Common myeloid progenitor, CD34-positive (primary cell): Measurements from ENCODE around the gene CFAP126.

Experiments
- CTCF ChIA-PET: fragments of 350-600 bp; sonication (Branson Sonifier 250); formaldehyde crosslinking; loops from one replicate; lab custom pipeline; 2021; ENCODE audit warnings: antibody characterized with exemption; lab: Charles Lee
- POLR2A ChIA-PET: fragments of 350-600 bp; sonication (Branson Sonifier 250); formaldehyde crosslinking; loops from one replicate; lab custom pipeline; 2021; ENCODE audit warnings: antibody characterized with exemption; lab: Charles Lee
- DNase-seq, 3 donors: peaks; one replicate each; pipeline versions ENCODE4 v3.0.0 to v3.0.0-alpha.2; 2013
- H3K27ac ChIP-seq, 2 experiments: 1 replicate in 1 of 2; 2 replicates in 1 of 2; pipeline ENCODE4 v1.7.0; 2013; ENCODE audit warnings: inconsistent platforms in 2 of 2, low read length in 2 of 2, mild to moderate bottlenecking in 2 of 2, low read depth in 1 of 2, moderate library complexity in 1 of 2; ENCODE audit not compliant: severe bottlenecking in 2 of 2, insufficient read depth in 1 of 2, poor library complexity in 1 of 2
- H3K27me3 ChIP-seq, 5 experiments: replicated peaks in 2 of 5; 1 replicate in 3 of 5; 2 replicates in 2 of 5; pipeline versions ENCODE4 v1.6.1 to v1.7.0; 2013; ENCODE audit warnings: low read length in 4 of 5, mild to moderate bottlenecking in 2 of 5, moderate library complexity in 2 of 5, inconsistent platforms in 1 of 5; ENCODE audit not compliant: insufficient read depth in 5 of 5, control insufficient read depth in 4 of 5
- H3K36me3 ChIP-seq, 4 experiments: 1 replicate in 2 of 4; 2 replicates in 2 of 4; pipeline versions ENCODE4 v1.6.1 to v1.7.0; 2013; ENCODE audit warnings: low read length in 3 of 4, control low read depth in 1 of 4, mild to moderate bottlenecking in 1 of 4; ENCODE audit not compliant: control insufficient read depth in 4 of 4, insufficient read depth in 4 of 4
- H3K4me1 ChIP-seq, 4 experiments: 1 replicate in 3 of 4; 2 replicates in 1 of 4; pipeline versions ENCODE4 v1.6.1 to v1.7.1; 2013; ENCODE audit warnings: low read length in 3 of 4, mild to moderate bottlenecking in 3 of 4, control low read depth in 1 of 4, inconsistent platforms in 1 of 4, moderate library complexity in 1 of 4; ENCODE audit not compliant: control insufficient read depth in 4 of 4, insufficient read depth in 4 of 4; ENCODE audit errors: control extremely low read depth in 1 of 4
- H3K4me3 ChIP-seq, 7 experiments: 1 replicate in 4 of 7; 2 replicates in 3 of 7; pipeline versions ENCODE4 v1.5.1 to v1.7.0; 2013; ENCODE audit warnings: mild to moderate bottlenecking in 7 of 7, low read length in 6 of 7, moderate library complexity in 6 of 7, inconsistent platforms in 2 of 7, low read depth in 2 of 7, control low read depth in 1 of 7; ENCODE audit not compliant: insufficient read depth in 4 of 7, control insufficient read depth in 1 of 7; ENCODE audit errors: extremely low read depth in 1 of 7
- H3K9me3 ChIP-seq, 5 experiments: 1 replicate in 4 of 5; 2 replicates in 1 of 5; pipeline versions ENCODE4 v1.6.1 to v1.7.1; 2013; ENCODE audit warnings: low read length in 4 of 5, mild to moderate bottlenecking in 2 of 5, inconsistent platforms in 1 of 5, low read depth in 1 of 5, moderate library complexity in 1 of 5; ENCODE audit not compliant: control insufficient read depth in 4 of 5, insufficient read depth in 2 of 5; ENCODE audit errors: control extremely low read depth in 1 of 5
- WGBS: methylation state at CpG from one replicate; pipeline ENCODE4 v1.1.5; 2013; ENCODE audit not compliant: insufficient coverage; 5-methylcytosine and 5-hydroxymethylcytosine counted together

CFAP126 gene

DNA sequence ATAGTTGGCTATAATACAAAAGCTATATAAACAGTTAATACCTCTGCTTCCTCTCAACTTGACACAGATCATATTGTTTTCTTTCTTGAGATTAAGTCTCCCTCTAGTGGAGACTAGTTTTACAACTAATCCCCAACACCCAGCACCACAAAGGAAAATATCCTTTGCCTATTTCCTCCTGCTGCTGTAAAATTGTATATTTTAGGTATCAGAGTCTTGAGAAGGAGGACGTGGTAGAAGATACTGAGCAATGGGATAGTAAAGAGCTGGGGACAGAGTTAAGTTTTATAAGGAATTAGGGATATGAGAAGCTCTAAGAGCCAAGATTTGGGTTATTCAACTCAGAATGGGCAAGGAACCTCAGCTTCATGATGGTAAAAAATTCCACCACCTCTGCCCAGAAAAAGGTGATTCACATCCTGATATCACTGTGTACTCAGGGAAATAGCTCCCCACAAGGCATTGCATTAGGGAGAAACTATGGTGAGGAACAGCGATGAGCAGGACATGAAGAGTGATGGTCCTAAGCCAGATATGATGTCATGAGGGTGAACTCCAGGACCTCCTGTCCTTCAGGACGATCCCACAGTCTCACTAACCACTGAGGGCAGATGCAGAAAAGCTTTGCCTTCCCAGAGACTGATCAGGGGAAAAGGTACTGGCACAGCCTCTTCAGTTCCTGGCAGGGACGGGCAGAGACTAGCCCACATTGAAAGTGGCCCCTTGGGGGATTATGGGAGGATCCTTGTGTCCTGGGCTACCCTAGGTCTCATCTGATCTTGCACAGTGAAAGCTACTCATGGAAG lies 14.7 kb upstream of the CFAP126 start:
- Histone ChIP-seq H3K9me3 (no peaks in the 10 kb centered on the region), H3K36me3 (no peaks in the 10 kb centered on the region), H3K27ac (no peak overlapping the region), H3K27me3 (no peaks in the 10 kb centered on the region), H3K4me3 (no peak overlapping the region), H3K4me1 (peaks cover 0 to 5% (median 4%) of the 10 kb centered on the region in 4 experiments)
- POLR2A ChIA-PET, result no interaction called here
- DNase-seq, result peak; percentile 58 to 75 (median 71)
- CTCF ChIA-PET, result interaction anchor here (0.7 to 8.1 kb wide), 31 partner anchors 8 to 386 kb away, joined by 3 to 111 read pairs (median 5); partner anchors contain the start of genes ADAMTS4, APOA2, CFAP126 and NDUFS2
- WGBS, result 65% methylated on average over 3 of the region's 4 CpGs

DNA sequence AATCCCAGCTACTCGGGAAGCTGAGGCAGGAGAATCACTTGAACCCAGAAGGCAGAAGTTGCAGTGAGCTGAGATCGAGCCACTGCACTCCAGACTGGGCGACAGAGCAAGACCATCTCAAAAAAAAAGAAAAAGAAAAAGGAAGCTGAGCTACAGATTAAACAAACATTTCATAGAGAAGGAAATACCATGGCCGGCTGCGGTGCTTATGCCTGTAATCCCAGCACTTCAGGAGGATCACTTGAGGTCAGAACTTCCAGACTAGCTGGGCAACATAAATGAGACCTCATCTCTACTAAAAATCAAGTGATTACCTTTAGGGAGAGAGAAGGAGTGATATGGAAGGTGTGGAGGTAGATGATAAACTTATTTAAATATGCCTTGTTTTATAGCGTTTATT lies 14.0 kb upstream of the CFAP126 start:
- POLR2A ChIA-PET, result no interaction called here
- Histone ChIP-seq H3K27ac (no peak overlapping the region), H3K27me3 (no peaks in the 10 kb centered on the region), H3K4me1 (peaks cover 0 to 5% (median 4%) of the 10 kb centered on the region in 4 experiments), H3K4me3 (no peak overlapping the region), H3K9me3 (no peaks in the 10 kb centered on the region), H3K36me3 (no peaks in the 10 kb centered on the region)
- CTCF ChIA-PET, result interaction anchor here (0.6 to 8.1 kb wide), 30 partner anchors 8 to 385 kb away, joined by 3 to 111 read pairs (median 5); partner anchors contain the start of genes ADAMTS4, APOA2, CFAP126 and NDUFS2
- peak in 1 of 3 donors; percentile 12 for DNase-seq
- WGBS, result 30% methylated on average over 4 of the region's 6 CpGs

DNA sequence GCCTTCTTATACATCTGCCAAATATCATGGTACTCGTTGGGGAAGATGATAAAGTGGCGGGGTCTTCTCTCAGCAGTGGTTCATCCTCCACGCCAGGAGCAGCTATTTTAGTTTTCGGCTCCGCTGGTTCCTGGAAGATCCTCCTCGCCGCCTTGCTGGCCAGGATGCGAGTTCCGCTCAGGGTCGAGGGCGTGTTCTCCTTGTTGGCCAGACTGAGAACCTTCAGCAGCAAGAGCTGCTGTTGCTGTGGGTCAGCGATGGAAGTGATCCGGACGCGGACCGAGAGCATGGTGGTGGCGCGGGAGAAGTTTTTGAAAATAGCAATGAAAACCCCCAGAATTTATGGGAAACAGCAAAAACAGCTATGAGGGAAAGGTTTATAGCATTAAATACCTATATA lies 11.4 kb upstream of the CFAP126 start:
- WGBS, result 92% methylated on average over 16 of the region's 18 CpGs
- no peak overlapping the region for H3K27ac ChIP-seq
- H3K36me3 ChIP-seq, result no peaks in the 10 kb centered on the region
- no peak overlapping the region for H3K4me3 ChIP-seq
- POLR2A ChIA-PET, result no interaction called here
- H3K9me3 ChIP-seq, result no peaks in the 10 kb centered on the region
- DNase-seq, result no peak
- no peaks in the 10 kb centered on the region for H3K27me3 ChIP-seq
- peaks cover 0 to 6% (median 4%) of the 10 kb centered on the region in 4 experiments for H3K4me1 ChIP-seq
- CTCF ChIA-PET, result interaction anchor here (1.0 to 8.1 kb wide), 9 partner anchors 9 to 190 kb away, joined by 3 to 111 read pairs (median 5); partner anchors contain the start of genes CFAP126, NDUFS2 and SDHC

DNA sequence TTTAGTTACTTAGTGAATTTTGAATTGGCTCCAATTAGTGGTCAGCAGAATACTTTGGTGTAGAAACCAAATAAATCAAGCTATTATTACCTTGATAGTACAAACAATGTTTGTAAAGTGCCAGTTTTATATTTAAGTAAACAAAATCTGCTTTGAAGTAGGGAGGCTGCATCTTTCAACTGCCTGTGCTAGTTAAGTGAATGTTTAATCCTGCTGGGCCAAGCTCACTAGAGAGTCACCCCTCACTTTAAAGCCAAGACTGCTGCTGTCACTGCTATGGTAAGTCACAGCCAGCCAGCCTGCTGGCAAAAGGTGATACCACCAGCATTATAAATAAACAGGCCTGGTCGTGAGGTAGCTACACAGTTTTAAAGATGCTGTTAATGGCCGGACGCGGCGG lies 10.3 kb upstream of the CFAP126 start:
- no peak for DNase-seq
- H3K27ac ChIP-seq, result no peak overlapping the region
- no peaks in the 10 kb centered on the region for H3K9me3 ChIP-seq
- H3K4me1 ChIP-seq, result peaks cover 0 to 7% (median 4%) of the 10 kb centered on the region in 4 experiments
- no peak overlapping the region for H3K4me3 ChIP-seq
- CTCF ChIA-PET, result interaction anchor here (1.1 to 8.1 kb wide), 6 partner anchors 10 to 197 kb away, joined by 3 to 111 read pairs (median 6); partner anchors contain the start of genes CFAP126, NDUFS2 and SDHC
- POLR2A ChIA-PET, result interaction anchor here (1.1 kb wide), 1 partner anchor 11 kb away, joined by 3 read pairs; no protein-coding TSS in a partner anchor
- H3K27me3 ChIP-seq, result no peaks in the 10 kb centered on the region
- H3K36me3 ChIP-seq, result no peaks in the 10 kb centered on the region
- 95% methylated on average over 4 of the region's 5 CpGs for WGBS

DNA sequence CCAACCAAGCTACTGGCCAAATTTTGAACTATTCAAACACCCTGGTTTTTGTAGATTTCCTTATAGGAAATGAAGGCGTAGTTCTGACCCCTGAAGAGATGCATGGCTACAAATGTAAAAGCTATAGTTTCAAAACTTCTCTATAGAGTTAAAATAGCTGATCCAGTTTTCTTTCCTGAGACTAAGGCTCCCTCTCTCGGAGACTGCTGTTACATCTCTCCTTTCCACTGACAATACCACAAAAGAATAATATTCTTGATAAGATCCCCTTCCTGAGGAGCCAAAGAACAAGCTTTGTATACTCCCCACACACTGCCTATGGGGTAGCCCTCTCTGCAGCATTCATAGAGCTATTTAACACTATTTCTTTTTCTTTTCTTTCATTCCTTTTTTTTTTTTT lies 6.7 kb upstream of the CFAP126 start:
- WGBS, result 44% methylated on average over 1 of the region's 2 CpGs
- CTCF ChIA-PET, result interaction anchor here (0.9 to 3.9 kb wide), 24 partner anchors 8 to 209 kb away, joined by 3 to 40 read pairs (median 6); partner anchors contain the start of genes APOA2, PPOX, SDHC and TOMM40L
- H3K4me1 ChIP-seq, result peaks cover 0 to 4% (median 0%) of the 10 kb centered on the region in 4 experiments
- no peak overlapping the region for H3K4me3 ChIP-seq
- POLR2A ChIA-PET, result no interaction called here
- H3K9me3 ChIP-seq, result no peaks in the 10 kb centered on the region
- peak; percentile 33 to 51 (median 49) for DNase-seq
- H3K36me3 ChIP-seq, result no peaks in the 10 kb centered on the region
- no peaks in the 10 kb centered on the region for H3K27me3 ChIP-seq
- H3K27ac ChIP-seq, result no peak overlapping the region

DNA sequence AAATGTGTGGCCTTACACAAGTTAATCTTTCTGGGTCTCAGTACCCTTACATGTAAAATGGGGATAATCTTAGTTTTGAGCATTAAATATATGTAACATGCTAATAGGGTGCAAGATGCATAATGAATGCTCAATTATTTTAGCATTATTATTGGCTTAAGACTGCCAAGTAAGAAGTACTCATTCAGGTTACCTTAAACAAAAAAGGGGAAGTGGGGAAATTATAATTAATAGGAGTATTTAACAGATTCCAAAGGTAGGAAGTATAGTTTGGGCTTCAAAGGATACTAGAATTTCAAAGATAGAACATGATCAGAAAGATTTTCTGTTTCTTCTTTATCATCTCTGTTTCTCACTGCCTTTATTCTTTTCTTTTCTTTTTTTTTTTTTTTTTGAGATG lies 5.8 kb upstream of the CFAP126 start:
- ChIA-PET POLR2A (no interaction called here), CTCF (interaction anchor here (0.6 to 3.9 kb wide), 14 partner anchors 8 to 276 kb away, joined by 3 to 40 read pairs (median 6); partner anchors contain the start of genes PPOX and TOMM40L)
- H3K9me3 ChIP-seq, result no peaks in the 10 kb centered on the region
- H3K4me1 ChIP-seq, result peaks cover 0 to 4% (median 0%) of the 10 kb centered on the region in 4 experiments
- H3K27ac ChIP-seq, result no peak overlapping the region
- no peak for DNase-seq
- no peak overlapping the region for H3K4me3 ChIP-seq
- H3K36me3 ChIP-seq, result no peaks in the 10 kb centered on the region
- no peaks in the 10 kb centered on the region for H3K27me3 ChIP-seq

DNA sequence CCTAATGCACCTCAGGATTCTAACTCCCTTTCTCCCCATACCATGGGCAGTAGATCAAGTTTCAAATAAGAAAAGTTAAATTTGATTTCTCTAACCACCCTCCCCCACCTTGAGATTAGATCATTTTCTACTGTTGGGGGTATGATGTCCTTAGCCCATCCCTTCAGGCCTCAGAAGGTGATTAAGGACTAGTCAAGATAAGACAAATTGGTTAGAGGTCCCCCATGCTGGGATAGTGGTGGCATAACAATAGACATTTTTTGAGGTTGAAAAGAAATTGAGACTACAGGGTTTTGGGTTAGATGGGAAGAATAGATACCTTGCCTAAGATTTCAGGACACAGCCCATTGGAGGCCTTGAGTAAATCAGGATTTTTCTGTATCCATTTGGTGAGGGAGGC lies 2.5 kb downstream of the CFAP126 start:
- POLR2A ChIA-PET, result no interaction called here
- H3K27ac ChIP-seq, result peak overlapping the region in 1 of 2 experiments; percentile 20
- no peak overlapping the region for H3K4me3 ChIP-seq
- CTCF ChIA-PET, result no interaction called here
- H3K9me3 ChIP-seq, result no peaks in the 10 kb centered on the region
- no peaks in the 10 kb centered on the region for H3K27me3 ChIP-seq
- peaks cover 0 to 31% (median 12%) of the 10 kb centered on the region in 4 experiments for H3K36me3 ChIP-seq
- H3K4me1 ChIP-seq, result peaks cover 0 to 8% (median 2%) of the 10 kb centered on the region in 4 experiments
- DNase-seq, result no peak
